ENCODE data around the gene TRAM2. TPM values are rescaled to one million over a fixed set of nuclear protein-coding genes. Genes with fewer than 3 reads are reported as not detected.

TRAM2 gene
- polyA plus RNA-seq, 4 donors, result 2.7 to 66.0 (median 8.5) TPM

DNA sequence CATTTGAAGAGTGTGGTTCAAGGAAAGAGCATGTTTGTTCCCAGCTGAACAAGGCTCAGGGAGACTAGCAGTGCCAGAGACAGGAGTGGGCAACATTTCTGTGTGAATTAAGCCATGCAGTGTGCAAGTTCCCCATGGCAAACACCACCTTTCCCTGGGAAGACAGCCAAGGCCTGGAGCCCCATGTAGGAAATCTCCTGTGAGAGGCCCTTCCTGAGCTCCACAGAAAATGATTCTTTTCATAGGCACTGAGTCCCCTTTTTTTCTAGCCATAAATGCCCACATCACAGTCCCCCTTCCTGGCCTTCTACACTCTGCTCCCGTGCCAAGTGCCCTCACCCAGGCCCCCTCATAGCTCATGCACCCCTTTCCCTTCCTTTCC is 11.8 kb upstream of the TRAM2 start:
- no peak for FAIRE-seq
- Histone ChIP-seq H3K9me3 (ENCODE audit: control insufficient read depth in 2 of 2, insufficient read depth in 1 of 2, low read depth in 1 of 2, low read length in 1 of 2) (no peaks in the 10 kb centered on the region), H3K4me3 (ENCODE audit: low read depth in 1 of 3, low read length in 3 of 3) (no peak overlapping the region), H3K36me3 (ENCODE audit: control insufficient read depth in 3 of 3, insufficient read depth in 2 of 3, low read depth in 1 of 3, low read length in 3 of 3) (no peaks in the 10 kb centered on the region), H3K4me1 (ENCODE audit: control insufficient read depth in 3 of 3, insufficient read depth in 2 of 3, low read depth in 1 of 3, low read length in 2 of 3) (peaks cover 0 to 22% (median 4%) of the 10 kb centered on the region in 3 donors), H3K27ac (ENCODE audit: low read depth in 1 of 3, low read length in 2 of 3) (peak overlapping the region in 1 of 3 donors; percentile 82), H3K27me3 (ENCODE audit: control insufficient read depth in 3 of 3, insufficient read depth in 3 of 3, low read length in 3 of 3) (no peaks in the 10 kb centered on the region)
- WGBS, 3 donors, result 0 to 64% (median 31%) methylated on average over 1 of the region's 1 CpG
- no peak for DNase-seq

DNA sequence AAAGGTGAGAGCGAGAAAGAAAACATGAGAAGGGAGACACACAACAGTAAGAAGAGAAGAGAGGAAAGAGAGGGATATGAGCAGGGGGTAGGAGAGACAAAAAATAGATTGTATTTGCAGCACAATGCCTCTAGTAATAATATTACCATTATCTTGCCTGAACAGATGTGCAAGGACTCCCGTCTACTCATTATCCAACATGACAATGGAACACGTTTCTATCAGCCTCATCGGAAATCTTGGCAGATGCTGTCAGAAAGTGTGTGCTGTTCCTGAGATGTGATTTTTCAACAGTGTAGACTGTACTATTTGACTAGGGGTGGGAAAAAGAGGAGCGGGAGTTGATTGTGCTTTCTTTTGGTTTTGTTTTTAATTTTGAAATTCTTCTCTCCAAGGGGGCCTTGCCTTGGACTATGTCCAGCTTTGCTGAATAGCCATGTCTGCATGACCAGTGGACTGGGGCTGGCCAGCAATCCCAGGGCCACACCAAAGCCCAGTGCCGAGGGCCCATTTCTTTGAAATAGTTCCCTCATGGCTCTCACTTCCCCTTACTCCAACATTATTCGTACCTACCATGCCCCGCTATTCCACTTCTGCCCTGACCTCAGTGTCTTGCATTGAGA is 11.3 kb upstream of the TRAM2 start:
- Histone ChIP-seq H3K27ac (ENCODE audit: low read depth in 1 of 3, low read length in 2 of 3) (peak overlapping the region in 1 of 3 donors; percentile 82), H3K4me3 (ENCODE audit: low read depth in 1 of 3, low read length in 3 of 3) (no peak overlapping the region), H3K36me3 (ENCODE audit: control insufficient read depth in 3 of 3, insufficient read depth in 2 of 3, low read depth in 1 of 3, low read length in 3 of 3) (no peaks in the 10 kb centered on the region), H3K9me3 (ENCODE audit: control insufficient read depth in 2 of 2, insufficient read depth in 1 of 2, low read depth in 1 of 2, low read length in 1 of 2) (no peaks in the 10 kb centered on the region), H3K27me3 (ENCODE audit: control insufficient read depth in 3 of 3, insufficient read depth in 3 of 3, low read length in 3 of 3) (no peaks in the 10 kb centered on the region), H3K4me1 (ENCODE audit: control insufficient read depth in 3 of 3, insufficient read depth in 2 of 3, low read depth in 1 of 3, low read length in 2 of 3) (peaks cover 0 to 22% (median 4%) of the 10 kb centered on the region in 3 donors)
- WGBS, 3 donors, result 66 to 88% (median 80%) methylated on average over 8 of the region's 8 CpGs
- no peak for FAIRE-seq
- DNase-seq, result no peak

DNA sequence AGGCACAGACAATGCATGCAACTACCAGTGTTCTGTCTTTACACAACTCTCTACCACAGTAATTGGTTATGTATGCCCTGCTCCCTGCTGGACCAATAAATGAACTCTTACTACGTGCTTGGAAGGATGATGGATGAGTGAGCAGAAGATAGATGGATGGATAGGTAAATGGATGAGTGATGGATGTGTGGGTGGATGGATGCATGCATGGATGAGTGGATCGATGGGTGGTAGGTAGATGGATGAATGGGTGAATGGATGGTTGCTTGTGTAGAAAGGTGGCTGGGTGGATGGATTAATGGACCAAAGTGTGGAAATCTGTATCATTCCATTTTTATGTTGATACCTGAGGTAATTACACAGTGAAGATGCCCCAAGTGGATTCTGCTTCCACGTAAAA is 10.1 kb upstream of the TRAM2 start:
- H3K9me3 ChIP-seq (ENCODE audit: control insufficient read depth in 2 of 2, insufficient read depth in 1 of 2, low read depth in 1 of 2, low read length in 1 of 2), result no peaks in the 10 kb centered on the region
- WGBS, 3 donors, result 87 to 95% (median 87%) methylated on average over 3 of the region's 3 CpGs
- no peak for FAIRE-seq
- peaks cover 0 to 3% (median 0%) of the 10 kb centered on the region in 3 donors for H3K36me3 ChIP-seq (ENCODE audit: control insufficient read depth in 3 of 3, insufficient read depth in 2 of 3, low read depth in 1 of 3, low read length in 3 of 3)
- no peak overlapping the region for H3K4me3 ChIP-seq (ENCODE audit: low read depth in 1 of 3, low read length in 3 of 3)
- H3K4me1 ChIP-seq (ENCODE audit: control insufficient read depth in 3 of 3, insufficient read depth in 2 of 3, low read depth in 1 of 3, low read length in 2 of 3), result peaks cover 0 to 20% (median 4%) of the 10 kb centered on the region in 3 donors
- no peak for DNase-seq
- H3K27me3 ChIP-seq (ENCODE audit: control insufficient read depth in 3 of 3, insufficient read depth in 3 of 3, low read length in 3 of 3), result no peaks in the 10 kb centered on the region
- no peak overlapping the region for H3K27ac ChIP-seq (ENCODE audit: low read depth in 1 of 3, low read length in 2 of 3)

DNA sequence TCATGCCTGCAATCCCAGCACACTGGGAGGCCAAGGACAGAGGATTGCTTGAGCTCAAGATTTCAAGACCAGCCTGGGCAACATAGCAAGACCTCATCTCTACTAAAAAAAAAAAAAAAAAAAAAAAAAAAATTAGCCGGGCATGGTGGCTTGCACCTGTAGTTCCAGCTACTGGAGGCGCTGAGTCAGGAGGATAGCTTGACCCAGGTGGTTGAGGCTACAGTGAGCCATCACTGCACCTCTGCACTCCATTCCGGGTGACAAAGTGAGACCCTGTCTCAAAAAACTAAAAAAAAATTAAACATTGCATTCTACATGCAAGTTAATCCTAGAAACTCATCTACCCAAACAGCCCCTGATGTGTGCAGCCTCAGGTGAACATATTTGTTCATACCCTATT is 7.3 kb upstream of the TRAM2 start:
- FAIRE-seq (no peak), DNase-seq (no peak)
- WGBS, 3 donors, result 85 to 95% (median 94%) methylated on average over 3 of the region's 3 CpGs
- Histone ChIP-seq H3K27me3 (ENCODE audit: control insufficient read depth in 3 of 3, insufficient read depth in 3 of 3, low read length in 3 of 3) (no peaks in the 10 kb centered on the region), H3K4me3 (ENCODE audit: low read depth in 1 of 3, low read length in 3 of 3) (no peak overlapping the region), H3K36me3 (ENCODE audit: control insufficient read depth in 3 of 3, insufficient read depth in 2 of 3, low read depth in 1 of 3, low read length in 3 of 3) (peaks cover 0 to 14% (median 0%) of the 10 kb centered on the region in 3 donors), H3K9me3 (ENCODE audit: control insufficient read depth in 2 of 2, insufficient read depth in 1 of 2, low read depth in 1 of 2, low read length in 1 of 2) (peaks cover 0 to 2% of the 10 kb centered on the region in 2 donors), H3K27ac (ENCODE audit: low read depth in 1 of 3, low read length in 2 of 3) (no peak overlapping the region), H3K4me1 (ENCODE audit: control insufficient read depth in 3 of 3, insufficient read depth in 2 of 3, low read depth in 1 of 3, low read length in 2 of 3) (peaks cover 0 to 11% (median 4%) of the 10 kb centered on the region in 3 donors)

DNA sequence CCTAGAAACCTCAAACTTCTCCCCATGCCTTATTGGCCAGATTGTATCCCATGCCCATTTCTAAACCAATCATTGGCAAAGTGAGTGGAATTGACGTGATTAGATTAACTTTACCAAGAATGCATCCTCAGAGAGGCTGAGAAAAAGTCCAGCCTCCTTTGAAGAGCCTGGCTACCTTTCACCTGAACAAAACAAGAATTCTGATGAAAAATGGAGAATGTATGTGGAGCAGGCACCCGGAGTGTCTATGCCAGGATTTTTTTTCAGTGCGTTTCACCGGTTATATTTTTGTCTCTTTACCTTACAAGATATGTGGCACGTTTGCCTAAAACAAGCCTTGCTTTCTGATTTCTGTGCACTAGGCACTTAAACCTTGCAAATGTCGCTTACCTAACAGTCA is 6.1 kb upstream of the TRAM2 start:
- Histone ChIP-seq H3K27me3 (ENCODE audit: control insufficient read depth in 3 of 3, insufficient read depth in 3 of 3, low read length in 3 of 3) (no peaks in the 10 kb centered on the region), H3K36me3 (ENCODE audit: control insufficient read depth in 3 of 3, insufficient read depth in 2 of 3, low read depth in 1 of 3, low read length in 3 of 3) (peaks cover 0 to 14% (median 0%) of the 10 kb centered on the region in 3 donors), H3K27ac (ENCODE audit: low read depth in 1 of 3, low read length in 2 of 3) (no peak overlapping the region), H3K4me1 (ENCODE audit: control insufficient read depth in 3 of 3, insufficient read depth in 2 of 3, low read depth in 1 of 3, low read length in 2 of 3) (peaks cover 0 to 5% (median 0%) of the 10 kb centered on the region in 3 donors), H3K9me3 (ENCODE audit: control insufficient read depth in 2 of 2, insufficient read depth in 1 of 2, low read depth in 1 of 2, low read length in 1 of 2) (peaks cover 0 to 4% of the 10 kb centered on the region in 2 donors), H3K4me3 (ENCODE audit: low read depth in 1 of 3, low read length in 3 of 3) (no peak overlapping the region)
- no peak for FAIRE-seq
- DNase-seq, result no peak
- 93 to 95% (median 94%) methylated on average over 6 of the region's 6 CpGs for WGBS, 3 donors

DNA sequence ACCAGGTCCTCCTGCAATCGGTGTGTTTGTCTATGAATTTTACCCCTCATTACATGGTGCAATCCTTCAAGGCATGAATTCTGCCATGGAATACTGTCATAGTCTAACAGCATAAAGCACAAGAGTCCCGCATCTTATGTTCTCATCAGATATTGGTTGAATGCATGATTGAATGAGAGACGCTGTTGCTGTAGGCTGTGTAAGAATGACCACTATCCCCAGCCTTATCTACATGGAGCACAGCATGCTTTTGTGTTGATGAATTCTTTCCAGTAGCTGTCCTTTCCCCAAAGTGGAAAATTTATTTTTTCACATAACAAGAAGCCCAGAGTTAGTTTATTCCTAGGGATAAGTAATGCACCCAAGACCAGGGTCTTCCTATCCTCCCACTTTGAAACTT is 5.6 kb upstream of the TRAM2 start:
- Histone ChIP-seq H3K4me3 (ENCODE audit: low read depth in 1 of 3, low read length in 3 of 3) (no peak overlapping the region), H3K27ac (ENCODE audit: low read depth in 1 of 3, low read length in 2 of 3) (no peak overlapping the region), H3K36me3 (ENCODE audit: control insufficient read depth in 3 of 3, insufficient read depth in 2 of 3, low read depth in 1 of 3, low read length in 3 of 3) (peaks cover 0 to 14% (median 0%) of the 10 kb centered on the region in 3 donors), H3K27me3 (ENCODE audit: control insufficient read depth in 3 of 3, insufficient read depth in 3 of 3, low read length in 3 of 3) (no peaks in the 10 kb centered on the region), H3K4me1 (ENCODE audit: control insufficient read depth in 3 of 3, insufficient read depth in 2 of 3, low read depth in 1 of 3, low read length in 2 of 3) (peaks cover 0 to 5% (median 0%) of the 10 kb centered on the region in 3 donors), H3K9me3 (ENCODE audit: control insufficient read depth in 2 of 2, insufficient read depth in 1 of 2, low read depth in 1 of 2, low read length in 1 of 2) (peaks cover 0 to 4% of the 10 kb centered on the region in 2 donors)
- WGBS, 3 donors, result 94 to 96% (median 96%) methylated on average over 3 of the region's 3 CpGs
- DNase-seq (no peak), FAIRE-seq (no peak)

DNA sequence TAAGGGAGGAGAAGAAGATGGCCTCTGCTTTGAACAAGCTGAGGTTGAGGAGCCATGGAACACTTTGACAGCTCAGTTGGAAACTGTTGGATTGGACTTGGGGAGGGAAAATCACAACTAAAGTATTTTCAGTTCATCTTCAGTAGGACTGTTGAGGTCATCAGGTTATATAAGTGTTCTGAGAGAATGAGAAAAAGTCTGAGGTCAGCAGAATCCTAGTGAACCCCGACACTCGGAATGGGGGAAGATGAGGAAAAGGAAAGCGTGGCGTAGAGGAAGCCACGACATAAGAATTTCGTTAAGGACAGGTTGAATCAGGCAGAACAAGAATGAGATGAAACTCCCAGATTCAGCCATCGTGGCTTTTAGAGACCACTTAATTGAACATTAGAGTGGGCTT is 4.0 kb upstream of the TRAM2 start:
- FAIRE-seq (no peak), DNase-seq (no peak)
- 93 to 96% (median 94%) methylated on average over 7 of the region's 7 CpGs for WGBS, 3 donors
- H3K4me3 ChIP-seq (ENCODE audit: low read depth in 1 of 3, low read length in 3 of 3), result no peak overlapping the region
- no peaks in the 10 kb centered on the region for H3K27me3 ChIP-seq (ENCODE audit: control insufficient read depth in 3 of 3, insufficient read depth in 3 of 3, low read length in 3 of 3)
- H3K9me3 ChIP-seq (ENCODE audit: control insufficient read depth in 2 of 2, insufficient read depth in 1 of 2, low read depth in 1 of 2, low read length in 1 of 2), result peaks cover 0 to 4% of the 10 kb centered on the region in 2 donors
- no peak overlapping the region for H3K27ac ChIP-seq (ENCODE audit: low read depth in 1 of 3, low read length in 2 of 3)
- H3K36me3 ChIP-seq (ENCODE audit: control insufficient read depth in 3 of 3, insufficient read depth in 2 of 3, low read depth in 1 of 3, low read length in 3 of 3), result peaks cover 0 to 14% (median 0%) of the 10 kb centered on the region in 3 donors
- peaks cover 0 to 5% (median 0%) of the 10 kb centered on the region in 3 donors for H3K4me1 ChIP-seq (ENCODE audit: control insufficient read depth in 3 of 3, insufficient read depth in 2 of 3, low read depth in 1 of 3, low read length in 2 of 3)

DNA sequence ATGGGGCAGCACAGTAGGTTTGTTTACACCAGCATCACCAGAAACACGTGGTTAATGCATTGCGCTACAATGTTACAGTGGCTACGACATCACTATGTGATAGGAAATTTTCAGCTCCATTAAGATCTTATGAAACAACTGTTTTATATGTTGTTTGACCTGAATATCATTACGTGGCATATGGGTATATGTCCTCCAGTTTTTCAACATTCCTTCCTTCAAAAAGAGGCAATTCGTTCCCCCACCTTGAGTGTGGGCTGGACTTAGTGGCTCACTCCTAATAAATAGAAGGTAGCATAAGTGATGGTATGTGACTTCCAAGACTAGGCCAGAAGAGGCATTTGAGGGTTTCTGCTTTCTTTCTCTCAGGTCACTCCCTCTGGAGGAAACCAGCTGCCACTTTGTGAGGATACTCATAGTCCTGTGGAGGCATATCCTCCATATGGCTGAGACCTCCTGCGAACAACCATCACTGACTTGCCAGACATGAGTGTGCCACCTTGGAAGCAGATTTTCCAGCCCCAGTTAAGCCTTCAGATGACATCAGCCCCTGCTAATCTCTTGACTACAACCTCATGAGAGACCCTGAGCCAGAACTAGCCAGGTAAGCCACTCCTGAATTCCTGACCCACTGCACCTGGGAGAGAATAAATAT is 2.3 kb upstream of the TRAM2 start:
- 87 to 96% (median 94%) methylated on average over 6 of the region's 6 CpGs for WGBS, 3 donors
- no peaks in the 10 kb centered on the region for H3K27me3 ChIP-seq (ENCODE audit: control insufficient read depth in 3 of 3, insufficient read depth in 3 of 3, low read length in 3 of 3)
- no peak overlapping the region for H3K4me3 ChIP-seq (ENCODE audit: low read depth in 1 of 3, low read length in 3 of 3)
- no peak for FAIRE-seq
- peaks cover 0 to 4% of the 10 kb centered on the region in 2 donors for H3K9me3 ChIP-seq (ENCODE audit: control insufficient read depth in 2 of 2, insufficient read depth in 1 of 2, low read depth in 1 of 2, low read length in 1 of 2)
- peaks cover 2 to 23% (median 3%) of the 10 kb centered on the region in 3 donors for H3K4me1 ChIP-seq (ENCODE audit: control insufficient read depth in 3 of 3, insufficient read depth in 2 of 3, low read depth in 1 of 3, low read length in 2 of 3)
- H3K27ac ChIP-seq (ENCODE audit: low read depth in 1 of 3, low read length in 2 of 3), result no peak overlapping the region
- no peak for DNase-seq
- peaks cover 0 to 15% (median 0%) of the 10 kb centered on the region in 3 donors for H3K36me3 ChIP-seq (ENCODE audit: control insufficient read depth in 3 of 3, insufficient read depth in 2 of 3, low read depth in 1 of 3, low read length in 3 of 3)
